A673 (cell line): ENCODE data around the gene MIOS.

Experiments
- EZH2 ChIP-seq: fragments of 200-600 bp; sonication (generic); IDR thresholded peaks from 2 replicates; pipeline ENCODE4 v1.6.1; 2017; ENCODE audit warnings: borderline replicate concordance, low read depth, mild to moderate bottlenecking, mixed read lengths, antibody characterized with exemption, low read length; ENCODE audit not compliant: poor library complexity, severe bottlenecking
- TF ChIP-seq, protein P1 (sequence below): fragments of 300-800, 200-600 bp; sonication (generic); conservative IDR thresholded peaks from 2 replicates; pipeline ENCODE4 v1.5.1; 2017; ENCODE audit warnings: low read depth, mild to moderate bottlenecking, antibody characterized with exemption, low read length, moderate library complexity, mixed read lengths

DNA sequence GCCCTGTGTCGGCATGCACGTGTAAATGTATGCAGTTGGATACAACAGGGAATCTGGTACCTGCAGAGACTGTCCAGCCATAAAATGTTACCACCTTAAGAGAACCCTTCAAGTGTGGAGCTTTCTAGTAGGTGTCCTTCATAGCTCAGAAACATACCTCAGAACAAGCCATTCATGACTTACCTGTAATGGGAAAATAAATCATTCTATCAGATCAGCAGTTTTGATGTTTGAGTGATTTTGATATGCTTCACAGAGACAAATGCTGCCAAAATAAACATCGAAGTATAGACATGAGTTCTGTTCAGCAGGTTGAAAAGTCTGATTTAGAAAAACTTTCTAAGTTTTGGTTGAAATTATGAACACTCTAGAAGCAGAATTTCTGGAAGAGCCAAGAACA is 40.3 kb downstream of the MIOS start:
- no peak for TF ChIP-seq EZH2
- TF ChIP-seq, protein P1, sequence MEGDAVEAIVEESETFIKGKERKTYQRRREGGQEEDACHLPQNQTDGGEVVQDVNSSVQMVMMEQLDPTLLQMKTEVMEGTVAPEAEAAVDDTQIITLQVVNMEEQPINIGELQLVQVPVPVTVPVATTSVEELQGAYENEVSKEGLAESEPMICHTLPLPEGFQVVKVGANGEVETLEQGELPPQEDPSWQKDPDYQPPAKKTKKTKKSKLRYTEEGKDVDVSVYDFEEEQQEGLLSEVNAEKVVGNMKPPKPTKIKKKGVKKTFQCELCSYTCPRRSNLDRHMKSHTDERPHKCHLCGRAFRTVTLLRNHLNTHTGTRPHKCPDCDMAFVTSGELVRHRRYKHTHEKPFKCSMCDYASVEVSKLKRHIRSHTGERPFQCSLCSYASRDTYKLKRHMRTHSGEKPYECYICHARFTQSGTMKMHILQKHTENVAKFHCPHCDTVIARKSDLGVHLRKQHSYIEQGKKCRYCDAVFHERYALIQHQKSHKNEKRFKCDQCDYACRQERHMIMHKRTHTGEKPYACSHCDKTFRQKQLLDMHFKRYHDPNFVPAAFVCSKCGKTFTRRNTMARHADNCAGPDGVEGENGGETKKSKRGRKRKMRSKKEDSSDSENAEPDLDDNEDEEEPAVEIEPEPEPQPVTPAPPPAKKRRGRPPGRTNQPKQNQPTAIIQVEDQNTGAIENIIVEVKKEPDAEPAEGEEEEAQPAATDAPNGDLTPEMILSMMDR = no peak
